NT2/D1 (cell line): ENCODE measurements around the gene SCRN2.

ENCODE experiments used
- SUZ12 ChIP-seq: IDR thresholded peaks from 2 replicates; pipeline ENCODE4 v1.6.1; 2011; ENCODE audit not compliant: insufficient read length, insufficient read depth; ENCODE audit errors: extremely low read depth
- YY1 ChIP-seq: IDR thresholded peaks from 2 replicates; pipeline ENCODE4 v1.6.1; 2011; ENCODE audit not compliant: insufficient read length, insufficient read depth
- ZNF274 ChIP-seq: IDR thresholded peaks from 2 replicates; pipeline ENCODE4 v1.6.1; 2011; ENCODE audit warnings: mild to moderate bottlenecking, low read depth, low read length

DNA sequence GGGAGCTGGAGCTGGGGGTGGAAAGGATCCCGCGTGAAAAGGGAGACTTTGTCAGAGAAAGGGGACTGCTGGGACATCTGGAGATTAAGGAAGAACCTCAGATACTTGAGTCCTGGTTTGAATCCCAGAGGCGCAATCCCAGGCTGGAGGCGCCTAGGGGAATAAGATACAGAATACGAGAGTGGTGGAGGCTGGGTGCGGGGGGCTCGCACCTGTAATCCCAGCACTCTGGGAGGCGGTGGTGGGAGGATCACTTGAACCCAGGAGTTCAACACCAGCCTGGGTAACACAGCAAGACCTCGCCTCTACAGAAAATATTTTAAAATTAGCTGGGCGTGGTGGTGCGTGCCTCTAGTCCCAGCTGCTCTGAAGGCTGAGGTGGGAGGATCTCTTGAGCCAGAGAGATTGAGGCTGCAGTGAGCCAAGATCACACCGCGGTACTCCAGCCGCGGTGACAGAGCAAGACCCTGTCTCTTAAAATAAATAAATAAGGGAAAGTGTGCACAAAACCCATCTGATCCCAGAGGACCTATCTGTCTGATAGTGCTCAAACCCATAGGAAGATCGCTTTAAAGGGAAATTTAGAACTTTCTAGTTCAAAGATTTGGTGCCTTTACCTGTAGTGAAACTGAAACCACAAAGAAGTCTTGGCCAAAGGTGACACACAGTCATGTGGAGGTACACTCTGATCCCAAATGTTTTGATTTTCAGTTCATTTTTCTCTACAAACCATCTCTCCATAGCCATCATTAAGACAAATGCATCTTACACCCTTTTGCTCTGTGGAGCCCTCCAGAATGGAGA is 617 bp upstream of the SCRN2 start:
- TF ChIP-seq YY1 (no peak), ZNF274 (no peak), SUZ12 (no peak)
